CD14-positive monocyte (primary cell): ENCODE results near the gene SGK1. TPM values are rescaled to one million over a fixed set of nuclear protein-coding genes. Genes with fewer than 3 reads are reported as not detected.

Experiments
- DNase-seq, 3 donors: peaks; one replicate each; pipeline ENCODE4 v3.0.0-alpha.2; 2011 to 2022
- H2AFZ ChIP-seq: 2 replicates; pipeline ENCODE4 v1.6.0; 2012; ENCODE audit warnings: mild to moderate bottlenecking, low read depth, low read length, inconsistent platforms; ENCODE audit not compliant: insufficient read depth, poor library complexity, severe bottlenecking
- H3K27ac ChIP-seq, 2 donors: 1 replicate in 1 of 2; 2 replicates in 1 of 2; pipeline ENCODE4 v1.5.1; 2012 to 2013; ENCODE audit warnings: low read length in 2 of 2, control low read depth in 1 of 2, inconsistent platforms in 1 of 2, low read depth in 1 of 2, mild to moderate bottlenecking in 1 of 2
- H3K27me3 ChIP-seq, 2 donors: one replicate each; pipeline versions ENCODE4 v1.6.0 to v1.6.1; 2011 to 2013; ENCODE audit warnings: low read length in 2 of 2; ENCODE audit not compliant: control insufficient read depth in 2 of 2, insufficient read depth in 2 of 2
- H3K36me3 ChIP-seq, 2 donors: replicated peaks in 1 of 2; 1 replicate in 1 of 2; 2 replicates in 1 of 2; pipeline versions ENCODE4 v1.5.1 to v1.6.1; 2012 to 2013; ENCODE audit warnings: low read length in 2 of 2, control low read depth in 1 of 2, inconsistent platforms in 1 of 2, mild to moderate bottlenecking in 1 of 2; ENCODE audit not compliant: insufficient read depth in 2 of 2, control insufficient read depth in 1 of 2
- H3K4me1 ChIP-seq, 2 donors: 1 replicate in 1 of 2; 2 replicates in 1 of 2; pipeline versions ENCODE4 v1.5.1 to v1.6.1; 2012 to 2013; ENCODE audit warnings: low read length in 2 of 2, control low read depth in 1 of 2, inconsistent platforms in 1 of 2, mild to moderate bottlenecking in 1 of 2, moderate library complexity in 1 of 2; ENCODE audit not compliant: insufficient read depth in 2 of 2, control insufficient read depth in 1 of 2
- H3K4me2 ChIP-seq: replicated peaks from 2 replicates; pipeline ENCODE3; 2012; ENCODE audit warnings: low read length, moderate library complexity, mild to moderate bottlenecking; ENCODE audit not compliant: poor library complexity, severe bottlenecking; ENCODE audit errors: extremely low read depth
- H3K4me3 ChIP-seq, 3 experiments: fragments of 200-600 bp in 1 of 3; sonication (generic) in 1 of 3; replicated peaks in 1 of 3; 1 replicate in 2 of 3; 2 replicates in 1 of 3; pipeline ENCODE4 v1.5.1; 2011 to 2013; ENCODE audit warnings: low read length in 3 of 3, mild to moderate bottlenecking in 3 of 3, control low read depth in 2 of 3, low read depth in 2 of 3, inconsistent platforms in 1 of 3, moderate library complexity in 1 of 3
- H3K79me2 ChIP-seq: 2 replicates; pipeline ENCODE4 v1.6.0; 2012; ENCODE audit warnings: mild to moderate bottlenecking, control low read depth, inconsistent platforms, low read length, moderate library complexity; ENCODE audit not compliant: insufficient read depth
- H3K9ac ChIP-seq: 2 replicates; pipeline ENCODE4 v1.6.0; 2017; ENCODE audit warnings: low read length, mild to moderate bottlenecking; ENCODE audit not compliant: insufficient read depth, poor library complexity, severe bottlenecking
- H3K9me3 ChIP-seq, 2 donors: replicated peaks in 1 of 2; 1 replicate in 1 of 2; 2 replicates in 1 of 2; pipeline versions ENCODE4 v1.5.1 to v1.6.1; 2012 to 2013; ENCODE audit warnings: low read length in 2 of 2, control low read depth in 1 of 2; ENCODE audit not compliant: control insufficient read depth in 1 of 2, insufficient read depth in 1 of 2
- H4K20me1 ChIP-seq: 2 replicates; pipeline ENCODE4 v1.6.0; 2012; ENCODE audit warnings: mild to moderate bottlenecking, low read length, control low read depth, moderate library complexity; ENCODE audit not compliant: insufficient read depth
- H3K27ac Mint-ChIP-seq, 7 donors: one replicate each; pipeline ENCODE4 v1.8.0; 2020; ENCODE audit warnings: mild to moderate bottlenecking in 7 of 7, mixed read lengths in 7 of 7, moderate library complexity in 6 of 7, inconsistent platforms in 2 of 7
- H3K27me3 Mint-ChIP-seq, 3 donors: one replicate each; pipeline ENCODE4 v1.8.0; 2021 to 2022; ENCODE audit warnings: low read depth in 3 of 3, mild to moderate bottlenecking in 3 of 3, mixed read lengths in 3 of 3, moderate library complexity in 3 of 3, inconsistent platforms in 1 of 3
- H3K36me3 Mint-ChIP-seq, 2 donors: one replicate each; pipeline ENCODE4 v1.8.0; 2020; ENCODE audit warnings: mixed read lengths in 2 of 2, inconsistent platforms in 1 of 2, mild to moderate bottlenecking in 1 of 2
- H3K4me1 Mint-ChIP-seq: one replicate; pipeline ENCODE4 v1.8.0; 2020; ENCODE audit warnings: mild to moderate bottlenecking, mixed read lengths
- H3K4me3 Mint-ChIP-seq, 2 donors: one replicate each; pipeline ENCODE4 v1.8.0; 2020; ENCODE audit warnings: mild to moderate bottlenecking in 2 of 2, mixed read lengths in 2 of 2, moderate library complexity in 1 of 2
- H3K9me3 Mint-ChIP-seq, 7 donors: one replicate each; pipeline ENCODE4 v1.8.0; 2020 to 2022; ENCODE audit warnings: mixed read lengths in 7 of 7, mild to moderate bottlenecking in 6 of 7, moderate library complexity in 6 of 7, inconsistent platforms in 2 of 7
- CTCF ChIP-seq: fragments of 200-600 bp; IDR thresholded peaks from one replicate; pipeline ENCODE4 v1.8.0; 2022; ENCODE audit warnings: antibody characterized with exemption, mild to moderate bottlenecking
- WGBS: methylation state at CpG from one replicate; pipeline ENCODE4 v1.1.5; 2013; ENCODE audit warnings: missing lambda C conversion rate; ENCODE audit not compliant: insufficient coverage; 5-methylcytosine and 5-hydroxymethylcytosine counted together
- intact Hi-C, 2 donors: fragments of 100-400 bp; cut with micrococcal nuclease; formaldehyde crosslinking; loops; one replicate each; pipeline versions ENCODE4 v1.15.0 to v1.15.1; 2023
- polyA plus RNA-seq, 3 donors: library from polyadenylated mRNA; depleted of rRNA in 1 of 3; unstranded in 2 of 3; stranded (reverse) in 1 of 3; fragments of 300-500 nt in 2 of 3; fragments of >200 nt in 1 of 3; fragmentation: Illumina TruSeq in 2 of 3; gene quantifications; 1 replicate in 2 of 3; 2 replicates in 1 of 3; pipeline ENCODE4 v1.2.3, GENCODE V29; 2012 to 2021

The SGK1 gene
- polyA plus RNA-seq, 3 donors, result 373 to 419 (median 407) TPM

DNA sequence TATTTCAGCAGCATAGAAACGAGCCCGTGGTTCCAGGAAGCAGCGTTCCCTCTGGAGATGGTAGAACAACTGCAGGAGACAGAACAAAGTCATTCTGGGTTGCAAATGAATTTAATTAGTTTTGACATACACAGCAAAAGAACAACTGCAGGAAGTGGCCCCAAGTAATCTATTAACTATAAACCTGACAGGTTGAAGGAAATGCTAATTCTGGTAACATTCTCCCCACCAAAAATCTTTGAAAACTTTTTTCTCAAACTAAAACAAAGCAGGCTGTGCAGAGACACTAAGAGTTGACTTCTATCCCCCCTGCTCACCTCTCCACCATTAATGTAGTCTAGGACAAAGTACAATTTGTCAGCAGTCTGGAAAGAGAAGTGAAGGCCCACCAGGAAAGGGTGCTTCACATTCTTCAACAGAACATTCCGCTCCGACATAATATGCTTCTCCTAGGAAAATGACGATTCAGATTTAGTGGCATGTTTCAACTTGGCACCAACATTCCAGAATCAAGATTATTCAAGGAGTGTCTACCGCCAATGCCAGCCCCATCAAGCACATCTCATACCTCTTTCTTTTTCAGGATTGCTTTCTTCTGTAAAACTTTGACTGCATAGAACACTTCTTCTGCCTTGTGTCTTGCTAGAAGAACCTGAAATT, 145.1 kb downstream of the SGK1 start:
- Mint-ChIP-seq H3K4me3 (peak overlapping the region; percentile 100), H3K36me3 (peaks cover 72% of the 10 kb centered on the region in 2 donors), H3K27ac (peak overlapping the region in 6 of 7 donors; percentile 9 to 99 (median 99)), H3K9me3 (peaks cover 0 to 3% (median 0%) of the 10 kb centered on the region in 7 donors), H3K4me1 (peaks cover 62% of the 10 kb centered on the region), H3K27me3 (peaks cover 2 to 9% (median 4%) of the 10 kb centered on the region in 3 donors)
- no peaks in the 10 kb centered on the region for H3K27me3 ChIP-seq
- WGBS, result 91% methylated on average over 3 of the region's 7 CpGs
- no peak overlapping the region for H2AFZ ChIP-seq
- H3K36me3 ChIP-seq, result peaks cover 61% of the 10 kb centered on the region in 2 donors
- H4K20me1 ChIP-seq, result peaks cover 68% of the 10 kb centered on the region
- H3K4me3 ChIP-seq, result peak overlapping the region; percentile 83 to 97 (median 95)
- TF ChIP-seq CTCF, result no peak
- intact Hi-C loops, result loop anchor here (5.0 to 10.0 kb wide), 5 partner anchors 199 to 649 kb away; no protein-coding TSS in a partner anchor
- DNase-seq, result no peak
- peaks cover 51 to 67% of the 10 kb centered on the region in 2 donors for H3K4me1 ChIP-seq
- H3K79me2 ChIP-seq, result peaks cover 57% of the 10 kb centered on the region
- H3K4me2 ChIP-seq, result peak overlapping the region; percentile 83
- H3K9me3 ChIP-seq, result no peaks in the 10 kb centered on the region
- H3K27ac ChIP-seq, result peak overlapping the region in 1 of 2 donors; percentile 99
- H3K9ac ChIP-seq, result no peak overlapping the region

- Mint-ChIP-seq H3K36me3 (peaks cover 73 to 78% of the 10 kb centered on the region in 2 donors), H3K4me1 (peaks cover 55% of the 10 kb centered on the region), H3K9me3 (peaks cover 0 to 3% (median 0%) of the 10 kb centered on the region in 7 donors), H3K4me3 (peak overlapping the region; percentile 100), H3K27me3 (peaks cover 2 to 9% (median 2%) of the 10 kb centered on the region in 3 donors), H3K27ac (peak overlapping the region in 4 of 7 donors; percentile 36 to 99 (median 99))
- intact Hi-C loops, result loop anchor here (5.0 to 10.0 kb wide), 5 partner anchors 200 to 650 kb away; no protein-coding TSS in a partner anchor
- H3K36me3 ChIP-seq, result peaks cover 65 to 67% of the 10 kb centered on the region in 2 donors
- H3K4me2 ChIP-seq, result peak overlapping the region; percentile 83
- no peaks in the 10 kb centered on the region for H3K9me3 ChIP-seq
- no peak for DNase-seq
- H3K79me2 ChIP-seq, result peaks cover 52% of the 10 kb centered on the region
- H4K20me1 ChIP-seq, result peaks cover 70% of the 10 kb centered on the region
- no peak overlapping the region for H2AFZ ChIP-seq
- peak overlapping the region in 1 of 2 donors; percentile 99 for H3K27ac ChIP-seq
- TF ChIP-seq CTCF, result no peak
- 71% methylated on average over 5 of the region's 8 CpGs for WGBS
- no peak overlapping the region for H3K9ac ChIP-seq
- peak overlapping the region; percentile 83 to 97 (median 95) for H3K4me3 ChIP-seq
- no peaks in the 10 kb centered on the region for H3K27me3 ChIP-seq
- H3K4me1 ChIP-seq, result peaks cover 45 to 61% of the 10 kb centered on the region in 2 donors
Measured at GRCh38 chr6:134172020-134172705, 145.7 kb downstream of the SGK1 start.
